Measurements from ENCODE around the gene ZFP36L1.

DNA sequence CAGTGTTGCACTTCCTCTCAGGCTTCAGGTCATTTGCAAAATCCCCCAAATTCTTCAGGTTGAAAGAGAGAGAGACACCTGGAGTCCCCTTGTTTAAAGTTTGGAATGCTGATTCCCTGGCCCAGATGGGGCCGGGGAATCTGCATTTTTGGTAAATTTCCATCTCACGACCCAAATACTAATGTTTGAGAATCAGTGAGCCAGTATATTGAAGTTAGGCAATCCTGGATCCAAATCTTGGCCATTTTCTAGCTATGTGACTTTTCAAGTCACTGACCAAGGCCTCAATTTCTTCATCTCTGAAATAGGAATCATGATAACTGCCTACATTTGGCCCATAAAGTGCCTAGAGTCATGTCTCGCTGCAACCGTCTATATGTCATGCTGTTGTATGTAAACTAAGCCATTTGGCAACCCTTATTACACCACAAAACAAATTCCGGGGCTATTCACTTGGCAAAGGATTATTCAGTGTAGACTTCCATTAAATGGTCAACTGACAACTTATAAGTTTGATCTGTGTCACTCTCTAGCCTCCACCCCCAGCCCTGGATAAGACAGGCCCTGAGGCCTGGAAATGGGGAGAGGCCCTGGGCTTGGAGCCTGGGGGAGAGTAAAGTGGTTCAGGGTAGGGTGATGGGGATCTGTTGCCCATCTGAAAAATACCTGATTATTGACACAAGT lies 3.7 kb upstream of the ZFP36L1 start:
- TF ChIP-seq, protein P1, sequence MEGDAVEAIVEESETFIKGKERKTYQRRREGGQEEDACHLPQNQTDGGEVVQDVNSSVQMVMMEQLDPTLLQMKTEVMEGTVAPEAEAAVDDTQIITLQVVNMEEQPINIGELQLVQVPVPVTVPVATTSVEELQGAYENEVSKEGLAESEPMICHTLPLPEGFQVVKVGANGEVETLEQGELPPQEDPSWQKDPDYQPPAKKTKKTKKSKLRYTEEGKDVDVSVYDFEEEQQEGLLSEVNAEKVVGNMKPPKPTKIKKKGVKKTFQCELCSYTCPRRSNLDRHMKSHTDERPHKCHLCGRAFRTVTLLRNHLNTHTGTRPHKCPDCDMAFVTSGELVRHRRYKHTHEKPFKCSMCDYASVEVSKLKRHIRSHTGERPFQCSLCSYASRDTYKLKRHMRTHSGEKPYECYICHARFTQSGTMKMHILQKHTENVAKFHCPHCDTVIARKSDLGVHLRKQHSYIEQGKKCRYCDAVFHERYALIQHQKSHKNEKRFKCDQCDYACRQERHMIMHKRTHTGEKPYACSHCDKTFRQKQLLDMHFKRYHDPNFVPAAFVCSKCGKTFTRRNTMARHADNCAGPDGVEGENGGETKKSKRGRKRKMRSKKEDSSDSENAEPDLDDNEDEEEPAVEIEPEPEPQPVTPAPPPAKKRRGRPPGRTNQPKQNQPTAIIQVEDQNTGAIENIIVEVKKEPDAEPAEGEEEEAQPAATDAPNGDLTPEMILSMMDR (IDR thresholded peaks at IDR 0.05), result no peak
- TF ChIP-seq EP300 (IDR thresholded peaks at IDR 0.05; ENCODE audit: low read depth) (no peak), POLR2AphosphoS5 (IDR thresholded peaks at IDR 0.05) (no peak), POLR2A (IDR thresholded peaks at IDR 0.05) (no peak)
